Stimulated activated CD8-positive, alpha-beta memory T cell treated with anti-CD3 and anti-CD28 coated beads, Interleukin-15, amount 100 ng/mL, for 1 hour (primary cell): ENCODE data around the gene FGD4.
"Not testable (repeated sequence)": the region's sequence is repeated elsewhere in the genome, so short reads cannot be mapped to it uniquely, and the experiment has no call there.

ENCODE experiments used
- DNase-seq: peaks from one replicate; pipeline ENCODE4 v3.0.0-alpha.2; 2020; ENCODE audit warnings: low read depth

Gene FGD4

DNA sequence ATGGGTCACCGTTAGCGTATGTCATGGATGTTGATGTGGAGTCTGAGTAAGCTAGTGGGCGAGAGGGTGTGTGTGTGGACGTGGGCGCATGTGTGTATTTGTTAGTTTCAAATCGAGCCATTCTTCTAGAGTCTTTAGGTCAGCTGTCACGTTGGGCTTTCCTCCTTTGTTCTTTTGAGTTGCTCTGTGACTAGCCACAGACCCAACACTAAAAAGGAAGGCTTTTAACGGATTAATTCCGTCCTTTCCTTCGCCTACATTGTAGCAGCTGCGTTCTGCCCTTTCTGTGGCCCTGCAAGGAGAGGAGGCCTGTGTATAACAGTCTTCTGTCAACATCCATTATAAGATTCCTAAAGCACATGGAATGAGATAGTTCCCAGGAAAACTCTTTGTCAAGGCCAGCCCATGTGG lies 162.6 kb downstream of the FGD4 start:
- no peak for DNase-seq

DNA sequence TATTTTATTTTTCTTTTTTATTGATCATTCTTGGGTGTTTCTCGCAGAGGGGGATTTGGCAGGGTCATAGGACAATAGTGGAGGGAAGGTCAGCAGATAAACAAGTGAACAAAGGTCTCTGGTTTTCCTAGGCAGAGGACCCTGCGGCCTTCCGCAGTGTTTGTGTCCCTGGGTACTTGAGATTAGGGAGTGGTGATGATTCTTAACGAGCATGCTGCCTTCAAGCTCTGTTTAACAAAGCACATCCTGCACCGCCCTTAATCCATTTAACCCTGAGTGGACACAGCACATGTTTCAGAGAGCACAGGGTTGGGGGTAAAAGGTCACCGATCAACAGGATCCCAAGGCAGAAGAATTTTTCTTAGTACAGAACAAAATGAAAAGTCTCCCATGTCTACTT lies 163.1 kb downstream of the FGD4 start:
- DNase-seq, result not testable (repeated sequence)

DNA sequence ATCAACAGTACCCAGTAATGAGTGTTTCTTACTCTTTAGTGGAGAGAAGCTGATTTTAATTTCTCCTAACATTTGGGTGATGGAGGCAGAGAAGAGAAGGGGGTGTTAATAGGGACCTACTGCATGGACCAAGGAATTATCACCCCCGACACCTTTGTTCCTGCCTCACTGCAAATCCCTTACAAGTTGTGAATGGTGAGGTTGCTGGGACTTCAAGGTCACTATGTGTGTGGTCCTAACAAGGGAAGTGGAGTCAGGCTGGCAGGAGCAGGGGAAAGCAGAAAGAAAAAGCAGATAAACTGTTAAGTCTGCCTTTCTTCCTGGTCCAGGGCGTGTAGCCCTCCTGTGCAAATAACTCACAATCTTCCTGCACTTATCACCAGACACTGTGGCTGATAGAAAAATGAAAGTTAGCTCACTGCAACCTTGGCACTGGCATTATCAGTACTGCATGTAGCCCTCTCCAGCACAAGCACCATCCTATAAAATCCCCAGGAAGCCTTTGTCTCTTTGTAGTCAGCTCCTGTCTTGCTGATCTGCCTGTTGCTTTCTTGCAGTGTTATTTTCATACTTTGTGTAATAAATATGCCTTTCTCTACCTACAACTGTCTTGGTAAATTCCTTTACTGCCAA lies 167.4 kb downstream of the FGD4 start:
- DNase-seq, result no peak

DNA sequence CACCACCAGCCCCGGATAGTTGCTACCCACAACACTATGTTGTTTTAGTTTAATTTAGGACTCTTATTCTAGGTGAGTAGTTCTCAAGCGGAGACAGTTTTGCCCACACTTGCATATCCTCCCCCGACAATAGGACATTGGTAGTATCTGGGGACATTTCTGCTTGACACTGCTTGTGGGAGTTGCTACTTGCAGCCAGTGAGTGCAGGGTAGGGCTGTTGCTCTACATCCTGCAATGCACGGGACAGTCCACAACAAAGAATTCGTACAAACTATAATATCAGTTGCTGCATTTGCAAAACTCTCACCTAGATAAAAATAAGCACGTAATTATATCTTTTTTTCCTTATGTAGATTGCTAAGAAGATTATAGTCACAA lies 167.9 kb downstream of the FGD4 start:
- DNase-seq, result no peak

DNA sequence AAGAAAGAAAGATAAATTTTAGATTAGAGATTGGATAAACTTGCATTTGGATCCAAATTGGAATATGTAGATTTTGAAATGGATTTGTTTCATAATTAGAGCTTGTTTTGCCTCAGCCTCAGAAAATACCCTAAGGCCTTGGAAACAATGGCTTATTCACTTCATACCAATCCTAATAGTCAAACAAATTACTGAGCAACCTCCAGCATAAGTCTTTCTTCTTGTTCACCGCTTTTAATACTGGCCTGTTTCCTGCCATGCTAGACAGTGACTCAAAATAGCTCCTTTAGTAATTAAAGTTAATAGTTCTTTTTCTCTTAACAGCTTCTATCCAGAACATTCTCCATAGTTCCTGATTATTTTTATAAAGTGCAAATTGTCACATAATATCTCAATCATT lies 168.9 kb downstream of the FGD4 start:
- no peak for DNase-seq

DNA sequence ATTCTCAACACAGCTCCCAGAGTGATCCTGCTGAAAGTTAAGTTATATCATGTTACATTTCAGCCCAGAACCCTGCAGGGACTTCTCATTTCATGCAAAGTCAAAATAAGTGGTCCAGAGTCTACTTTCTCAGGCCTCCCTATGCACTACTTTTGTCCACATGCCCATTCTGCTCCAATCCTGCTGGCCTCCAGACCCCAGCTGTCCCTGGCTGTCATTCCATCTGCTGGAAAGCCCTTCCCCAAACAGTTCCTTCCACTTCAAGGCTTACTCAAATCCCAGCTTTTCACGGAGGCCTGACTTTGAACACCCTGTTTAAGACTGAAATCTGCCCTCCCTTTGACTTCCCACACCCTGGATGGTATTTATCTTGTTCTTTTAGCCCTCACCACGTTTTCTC lies 169.9 kb downstream of the FGD4 start:
- no peak for DNase-seq

DNA sequence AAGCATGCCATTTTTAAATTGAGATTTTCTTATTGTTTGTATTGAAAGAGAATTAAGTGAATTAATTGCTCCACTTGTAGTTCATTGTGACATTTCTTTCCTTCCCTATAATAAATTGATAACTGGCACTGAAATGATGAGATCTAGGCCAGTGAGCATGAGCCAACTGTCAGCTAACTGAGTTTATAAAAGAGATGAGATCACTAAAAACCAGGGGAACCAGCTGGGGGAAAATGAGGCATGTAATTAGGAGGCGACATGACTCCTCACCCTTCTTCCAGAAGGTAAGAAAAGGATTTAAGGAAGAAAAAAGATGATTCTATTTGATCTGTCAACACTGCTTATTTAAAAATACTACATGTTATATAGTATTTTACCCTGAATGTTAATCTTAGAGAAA lies 175.2 kb downstream of the FGD4 start:
- DNase-seq, result no peak

DNA sequence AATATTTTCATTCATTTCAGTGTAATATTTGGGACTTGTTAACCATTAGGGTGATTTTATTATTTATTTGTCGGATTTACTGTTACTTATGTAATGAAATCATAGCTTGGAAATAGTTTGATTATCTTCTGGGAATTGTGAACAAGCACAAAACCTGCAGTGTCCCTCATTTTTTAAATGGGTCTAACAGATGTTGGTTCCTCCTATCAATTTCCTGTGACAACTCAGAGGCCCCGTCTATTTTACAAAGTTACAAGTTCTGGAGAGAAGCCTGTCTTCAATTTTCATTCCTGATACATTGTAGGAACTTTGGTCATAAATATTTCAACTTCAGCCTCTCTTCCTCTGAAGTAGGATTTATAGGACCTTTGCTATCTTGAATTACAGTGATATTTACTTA lies 178.0 kb downstream of the FGD4 start:
- no peak for DNase-seq

DNA sequence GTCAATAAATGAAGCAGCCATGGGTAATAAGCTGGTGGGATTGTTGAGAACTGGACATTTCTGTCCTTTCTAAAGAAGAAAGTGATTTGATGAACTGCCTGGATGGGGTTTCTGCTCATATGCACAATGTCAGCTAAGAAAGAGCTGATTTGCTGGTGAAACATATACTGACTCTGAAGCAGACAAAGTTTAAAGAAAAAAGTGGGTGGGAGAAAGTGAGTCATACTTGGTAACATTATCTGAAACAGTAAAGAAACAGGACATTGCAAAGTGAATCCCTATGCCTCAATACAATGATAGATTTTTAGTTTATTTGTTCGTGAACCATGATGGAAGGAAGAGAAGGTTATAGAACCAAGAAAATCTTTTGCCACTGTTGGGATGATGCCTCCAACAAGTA lies 184.2 kb downstream of the FGD4 start:
- no peak for DNase-seq

DNA sequence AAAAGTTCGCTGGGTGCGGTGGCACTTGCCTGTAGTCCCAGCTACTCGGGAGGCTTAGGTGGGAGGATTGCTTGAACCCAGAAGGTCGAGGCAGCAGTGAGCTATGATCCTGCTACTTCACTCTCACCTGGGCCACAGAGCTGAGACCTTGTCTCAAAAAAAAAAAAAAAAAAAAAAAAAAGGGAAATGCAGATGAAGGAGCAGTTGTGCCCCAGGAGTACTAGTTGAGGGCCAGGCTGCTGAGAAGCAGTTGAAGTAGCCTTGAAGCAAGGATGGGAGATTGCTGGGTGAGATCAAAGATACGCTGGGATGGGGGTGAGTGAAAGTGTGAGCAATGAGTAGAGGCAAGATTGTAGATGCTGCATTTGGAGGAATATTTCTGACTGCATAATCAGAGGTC lies 186.3 kb downstream of the FGD4 start:
- no peak for DNase-seq

DNA sequence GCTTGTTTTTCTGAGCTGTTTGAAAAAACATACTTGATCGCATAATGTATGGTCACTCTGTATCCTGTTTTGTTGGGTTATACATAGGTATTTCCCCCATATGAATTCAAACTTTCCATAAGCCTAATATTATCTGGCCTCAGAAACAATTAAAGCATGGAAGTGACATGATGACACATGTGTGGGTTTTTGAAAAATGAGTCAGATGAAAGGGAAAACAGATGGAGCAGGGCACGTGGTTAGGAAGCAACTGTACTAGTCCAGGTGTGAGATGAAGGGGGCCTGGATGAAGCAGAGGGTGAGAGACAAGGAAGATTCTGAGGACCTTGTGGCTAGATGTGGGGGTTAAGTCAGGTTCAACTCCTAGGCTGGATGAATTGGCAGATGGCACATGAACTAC lies 187.0 kb downstream of the FGD4 start:
- DNase-seq, result no peak

DNA sequence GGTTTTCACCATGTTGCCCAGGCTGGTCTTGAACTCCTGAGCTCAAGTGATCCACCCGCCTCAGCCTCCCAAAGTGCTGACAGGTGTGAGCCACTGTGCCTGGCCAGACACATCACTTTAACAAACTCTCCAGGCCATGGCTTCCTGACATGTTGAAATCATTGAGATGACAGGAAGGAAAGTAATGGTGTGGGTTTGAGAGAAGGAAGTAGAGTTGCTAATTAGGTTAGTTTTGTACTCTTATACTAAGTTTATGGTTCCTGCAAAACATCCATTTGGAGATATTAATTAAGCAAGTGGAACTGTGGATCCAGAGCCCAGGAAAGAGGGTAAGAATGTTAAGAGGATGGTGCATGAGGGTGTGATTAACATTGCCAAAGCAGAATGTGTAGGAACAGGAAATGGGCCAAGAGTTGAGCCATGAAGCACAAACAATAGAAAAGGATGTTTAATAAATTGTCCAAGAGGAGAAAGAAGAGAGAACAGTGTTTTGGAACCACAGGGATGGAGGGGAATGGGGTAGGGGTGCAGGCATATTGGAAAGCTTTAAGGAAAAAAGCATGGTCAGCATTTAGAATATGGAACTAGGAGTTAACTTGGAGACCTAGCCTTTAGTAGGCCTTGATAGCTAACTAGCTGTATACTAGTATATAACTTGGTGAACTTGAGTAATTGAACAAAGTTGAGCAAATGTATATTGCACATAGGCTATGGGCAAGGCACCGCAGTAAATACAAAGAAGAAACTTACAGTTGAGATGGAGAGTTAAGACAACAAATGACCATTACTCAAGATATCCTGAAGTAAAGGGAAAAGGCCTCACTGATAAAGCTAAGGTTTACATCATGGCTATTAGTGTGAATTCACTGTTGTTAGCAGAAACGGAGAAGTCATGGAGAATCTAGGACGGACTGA lies 188.5 kb downstream of the FGD4 start:
- no peak for DNase-seq

DNA sequence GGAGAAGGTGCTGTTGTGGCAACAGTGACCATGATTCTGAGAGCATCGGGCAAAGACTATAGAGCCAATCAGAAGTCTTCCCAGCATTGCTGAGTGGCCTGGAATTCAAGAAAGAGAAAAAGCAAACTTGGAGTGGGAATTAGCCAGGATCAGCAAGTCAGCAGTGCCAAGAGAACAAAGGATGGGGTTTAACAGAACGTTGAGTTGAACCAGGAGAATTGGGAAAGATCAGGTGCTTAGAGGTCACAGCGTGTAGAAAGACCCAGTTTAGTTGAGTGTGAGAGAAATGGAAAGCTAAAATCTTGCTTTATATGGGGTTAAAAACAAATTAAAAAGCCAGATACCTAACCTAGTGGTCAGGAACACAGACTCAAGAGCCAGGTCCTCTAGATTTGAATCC lies 189.2 kb downstream of the FGD4 start:
- DNase-seq, result no peak

DNA sequence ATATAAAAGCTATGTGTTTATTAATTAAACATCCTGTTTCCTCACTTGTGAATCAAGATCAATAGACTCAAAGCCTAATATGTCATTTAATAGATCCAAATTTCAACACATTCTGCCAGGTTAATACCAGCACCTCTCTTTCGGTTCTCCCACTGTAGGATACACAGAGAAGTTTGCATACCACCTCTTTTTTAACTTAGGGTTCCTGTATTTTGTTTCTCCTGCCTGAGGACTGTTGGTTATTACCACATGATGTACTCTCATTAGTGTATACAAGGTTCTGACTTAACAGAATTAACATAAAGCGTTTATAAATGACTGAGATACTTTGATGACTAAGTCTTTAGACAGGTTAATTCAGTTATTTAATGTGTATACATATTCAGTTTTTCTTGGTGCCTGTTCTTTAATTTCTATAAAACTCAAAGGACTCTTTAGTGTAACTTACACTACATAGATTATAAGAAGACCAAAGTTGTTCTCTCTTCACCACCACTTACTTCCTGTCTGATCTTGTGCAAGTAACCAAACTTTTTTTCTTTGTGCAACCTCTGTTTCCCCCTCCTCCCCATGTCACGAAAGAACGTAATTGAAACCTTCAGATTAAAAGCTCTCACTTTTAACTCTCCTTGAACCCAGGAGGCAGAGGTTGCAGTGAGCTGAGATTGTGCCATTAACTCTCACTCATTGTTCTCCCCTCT lies 190.0 kb downstream of the FGD4 start:
- no peak for DNase-seq

DNA sequence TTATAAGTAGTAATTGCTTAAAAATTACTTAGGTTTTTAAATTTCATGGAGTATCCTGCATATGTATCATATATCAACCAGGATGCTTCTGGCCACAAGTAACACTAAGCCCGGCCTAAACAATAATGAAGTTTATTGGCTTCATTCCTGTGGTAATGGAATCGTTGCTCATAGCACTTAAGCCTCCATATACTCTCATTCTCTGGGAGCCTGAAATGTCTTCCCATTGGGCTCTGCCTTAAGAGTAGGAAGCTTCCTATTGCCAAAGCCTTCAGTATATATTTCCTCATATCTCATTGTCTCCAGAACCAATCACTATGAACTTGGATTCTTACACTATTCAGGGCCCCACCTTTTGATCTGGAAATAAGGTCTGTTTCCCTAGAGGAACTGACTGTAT lies 195.9 kb downstream of the FGD4 start:
- DNase-seq, result no peak

DNA sequence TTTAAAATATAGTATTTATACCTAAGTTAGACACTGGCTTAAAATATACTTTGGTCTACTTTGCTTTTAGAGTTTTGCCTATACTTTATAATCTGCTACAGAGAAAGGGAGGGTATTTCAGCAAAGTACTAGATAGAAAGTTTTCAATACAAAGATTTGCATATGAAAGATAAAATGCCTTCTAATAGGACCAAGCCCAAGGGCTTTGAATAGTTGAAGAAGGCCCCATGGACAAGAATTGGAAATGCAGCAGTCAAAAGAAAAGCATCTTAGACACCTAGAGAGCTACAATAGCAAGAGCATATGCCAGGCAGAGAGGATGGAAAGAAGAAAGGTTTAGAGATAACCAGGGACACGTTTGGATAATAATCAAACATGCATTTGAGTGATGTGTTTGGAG lies 196.7 kb downstream of the FGD4 start:
- no peak for DNase-seq

DNA sequence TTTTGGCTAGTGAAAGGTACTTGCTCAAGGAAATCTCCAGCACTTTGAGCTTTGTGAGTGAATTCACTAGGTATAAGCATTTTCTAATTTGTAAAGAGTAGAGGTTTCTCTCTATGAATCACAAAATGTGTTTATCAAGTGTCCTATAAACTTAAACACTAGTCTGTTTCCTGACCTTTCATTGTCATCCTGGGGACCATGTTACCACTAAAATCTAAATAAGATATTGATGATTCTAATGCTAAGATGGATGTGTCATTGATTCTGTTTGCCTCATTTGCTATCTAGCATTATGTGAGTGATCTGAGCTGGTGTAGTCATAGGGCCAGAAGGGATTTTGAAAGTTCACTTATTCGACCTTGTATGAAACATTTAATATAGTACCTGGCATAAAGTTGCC lies 199.3 kb downstream of the FGD4 start:
- DNase-seq, result no peak

DNA sequence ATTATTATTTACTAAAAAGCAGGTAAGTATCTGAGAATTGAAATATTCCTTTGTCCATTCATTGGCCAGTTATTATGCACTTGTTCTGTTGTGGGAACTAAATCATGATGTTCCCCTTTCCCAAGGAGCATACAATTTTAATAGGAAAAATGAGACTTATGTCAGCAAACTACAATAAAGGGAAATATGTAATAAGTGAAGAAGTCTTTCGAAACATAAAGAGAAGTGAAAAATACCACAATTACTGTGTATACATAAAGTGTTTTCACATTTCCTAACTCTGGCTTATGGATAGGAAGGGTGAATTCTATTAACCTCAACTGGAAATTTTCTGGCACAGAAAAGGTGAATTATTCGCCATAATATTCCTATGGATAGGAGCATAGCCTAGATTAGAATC lies 201.3 kb downstream of the FGD4 start:
- DNase-seq, result no peak

DNA sequence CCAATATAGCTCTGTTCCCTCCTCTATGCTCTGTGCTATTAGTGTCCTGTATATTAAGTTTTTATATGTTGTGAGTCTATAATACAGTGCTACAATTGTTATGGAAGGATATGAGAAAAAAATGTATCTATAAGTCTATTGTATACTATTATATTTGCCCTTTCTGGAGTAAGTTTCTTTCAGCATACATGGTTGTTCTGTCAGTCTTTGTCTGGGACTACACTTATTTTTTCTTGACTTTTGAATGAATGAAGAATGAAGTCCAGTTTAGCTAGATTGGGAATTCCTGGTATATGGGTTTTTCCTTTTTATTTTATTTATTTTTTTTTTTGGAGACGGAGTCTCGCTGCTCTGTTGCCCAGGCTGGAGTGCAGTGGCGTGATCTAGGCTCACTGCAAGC lies 203.7 kb downstream of the FGD4 start:
- DNase-seq, result no peak

DNA sequence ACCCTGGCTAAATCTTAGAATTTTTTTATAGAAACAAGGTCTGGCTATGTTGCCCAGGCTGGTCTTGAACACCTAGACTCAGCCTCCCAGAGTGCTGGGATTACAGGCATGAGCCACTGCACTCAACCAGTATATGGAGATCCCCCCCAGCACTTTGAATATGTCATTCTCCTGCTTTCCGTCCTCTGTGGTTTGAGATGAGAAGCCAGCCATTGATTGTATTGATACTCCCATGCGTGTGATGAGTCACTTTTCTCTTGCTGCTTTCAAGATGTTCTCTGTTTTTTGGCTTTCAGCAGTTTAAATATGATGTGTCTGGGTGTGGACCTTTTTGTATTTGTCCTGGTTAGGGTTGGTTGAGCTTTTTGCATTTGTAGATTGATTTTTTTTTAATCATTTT lies 204.5 kb downstream of the FGD4 start:
- DNase-seq, result no peak

DNA sequence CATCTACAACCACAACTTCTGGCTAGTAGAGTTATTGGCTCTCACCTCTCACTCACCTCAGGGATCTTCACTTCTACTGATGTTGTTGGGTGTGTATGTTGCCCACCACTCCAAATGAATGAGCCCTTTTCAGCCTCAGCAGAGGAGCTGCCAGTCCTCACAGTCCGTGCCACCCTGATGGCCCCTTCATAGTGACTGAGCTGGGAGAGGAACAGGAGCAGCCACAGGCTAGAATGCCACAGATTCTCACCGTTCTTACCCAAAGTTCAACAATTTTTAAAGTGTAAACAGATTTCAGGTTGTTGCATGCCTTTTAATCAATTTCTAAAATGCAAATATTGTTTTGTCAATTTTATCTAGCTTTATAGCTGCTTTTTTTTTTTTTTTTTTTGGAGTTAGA lies 205.2 kb downstream of the FGD4 start:
- no peak for DNase-seq

DNA sequence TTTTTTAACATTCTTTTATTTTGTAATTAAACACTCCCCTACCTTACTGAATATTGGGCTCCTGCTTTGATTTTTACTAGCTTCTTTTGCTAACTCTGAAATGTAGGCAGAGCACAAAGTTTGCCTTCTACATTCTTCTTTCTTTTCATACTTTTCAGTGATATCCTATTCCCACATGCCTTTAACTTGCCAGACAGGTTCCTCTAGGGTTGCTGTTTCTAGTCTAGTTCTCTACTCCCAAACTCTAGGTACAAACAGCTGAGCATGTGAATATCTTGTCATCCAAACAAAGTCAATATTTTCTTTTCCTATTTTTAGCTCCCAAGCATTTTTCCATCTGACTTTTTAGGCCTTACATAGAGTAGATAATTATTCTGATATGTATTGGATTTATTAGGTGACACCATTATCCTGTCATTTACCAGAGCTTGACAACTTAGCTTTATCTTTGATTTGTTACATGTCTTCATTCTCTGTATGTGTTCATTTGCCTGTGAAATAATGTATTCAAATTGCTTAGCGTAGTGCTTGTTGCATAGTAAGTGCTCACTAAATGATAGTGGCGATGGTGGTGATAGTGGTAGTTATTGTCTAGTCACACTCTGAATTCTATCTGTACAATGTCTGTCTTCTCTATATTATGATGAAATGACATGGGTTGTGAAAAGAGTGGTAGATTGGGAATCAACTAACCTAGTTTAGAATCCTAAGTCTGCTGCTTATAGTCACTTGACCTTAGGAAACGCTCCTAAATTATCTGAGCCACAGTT lies 206.2 kb downstream of the FGD4 start:
- DNase-seq, result no peak
